ENCODE data around the gene PLA2G2F. TPM values are rescaled to one million over a fixed set of nuclear protein-coding genes. Genes with fewer than 3 reads are reported as not detected.

PLA2G2F gene
- total and polyA plus RNA-seq, 2 experiments from 2014 or later = not detected

DNA sequence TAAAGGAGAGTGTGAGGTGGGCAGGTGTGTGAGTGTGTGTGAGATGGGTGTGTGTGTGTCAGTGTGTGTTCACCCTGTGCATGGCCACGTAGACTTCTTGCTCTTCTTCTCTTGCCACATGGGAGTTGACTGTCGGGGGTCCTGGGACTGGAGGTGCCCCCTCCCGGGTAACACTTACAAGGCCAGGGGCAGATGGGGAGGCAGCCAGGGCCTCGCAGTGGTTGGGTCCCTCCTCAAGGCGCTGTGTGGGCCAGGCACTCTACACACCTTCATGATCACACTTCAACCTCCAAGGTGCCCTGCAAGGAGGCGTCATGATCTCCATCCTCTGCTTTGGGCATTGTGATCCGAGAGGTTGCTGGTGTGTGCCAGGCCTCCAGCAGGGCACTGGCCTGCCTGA is 2.3 kb downstream of the PLA2G2F start (continued):
- TF ChIP-seq, protein P1, sequence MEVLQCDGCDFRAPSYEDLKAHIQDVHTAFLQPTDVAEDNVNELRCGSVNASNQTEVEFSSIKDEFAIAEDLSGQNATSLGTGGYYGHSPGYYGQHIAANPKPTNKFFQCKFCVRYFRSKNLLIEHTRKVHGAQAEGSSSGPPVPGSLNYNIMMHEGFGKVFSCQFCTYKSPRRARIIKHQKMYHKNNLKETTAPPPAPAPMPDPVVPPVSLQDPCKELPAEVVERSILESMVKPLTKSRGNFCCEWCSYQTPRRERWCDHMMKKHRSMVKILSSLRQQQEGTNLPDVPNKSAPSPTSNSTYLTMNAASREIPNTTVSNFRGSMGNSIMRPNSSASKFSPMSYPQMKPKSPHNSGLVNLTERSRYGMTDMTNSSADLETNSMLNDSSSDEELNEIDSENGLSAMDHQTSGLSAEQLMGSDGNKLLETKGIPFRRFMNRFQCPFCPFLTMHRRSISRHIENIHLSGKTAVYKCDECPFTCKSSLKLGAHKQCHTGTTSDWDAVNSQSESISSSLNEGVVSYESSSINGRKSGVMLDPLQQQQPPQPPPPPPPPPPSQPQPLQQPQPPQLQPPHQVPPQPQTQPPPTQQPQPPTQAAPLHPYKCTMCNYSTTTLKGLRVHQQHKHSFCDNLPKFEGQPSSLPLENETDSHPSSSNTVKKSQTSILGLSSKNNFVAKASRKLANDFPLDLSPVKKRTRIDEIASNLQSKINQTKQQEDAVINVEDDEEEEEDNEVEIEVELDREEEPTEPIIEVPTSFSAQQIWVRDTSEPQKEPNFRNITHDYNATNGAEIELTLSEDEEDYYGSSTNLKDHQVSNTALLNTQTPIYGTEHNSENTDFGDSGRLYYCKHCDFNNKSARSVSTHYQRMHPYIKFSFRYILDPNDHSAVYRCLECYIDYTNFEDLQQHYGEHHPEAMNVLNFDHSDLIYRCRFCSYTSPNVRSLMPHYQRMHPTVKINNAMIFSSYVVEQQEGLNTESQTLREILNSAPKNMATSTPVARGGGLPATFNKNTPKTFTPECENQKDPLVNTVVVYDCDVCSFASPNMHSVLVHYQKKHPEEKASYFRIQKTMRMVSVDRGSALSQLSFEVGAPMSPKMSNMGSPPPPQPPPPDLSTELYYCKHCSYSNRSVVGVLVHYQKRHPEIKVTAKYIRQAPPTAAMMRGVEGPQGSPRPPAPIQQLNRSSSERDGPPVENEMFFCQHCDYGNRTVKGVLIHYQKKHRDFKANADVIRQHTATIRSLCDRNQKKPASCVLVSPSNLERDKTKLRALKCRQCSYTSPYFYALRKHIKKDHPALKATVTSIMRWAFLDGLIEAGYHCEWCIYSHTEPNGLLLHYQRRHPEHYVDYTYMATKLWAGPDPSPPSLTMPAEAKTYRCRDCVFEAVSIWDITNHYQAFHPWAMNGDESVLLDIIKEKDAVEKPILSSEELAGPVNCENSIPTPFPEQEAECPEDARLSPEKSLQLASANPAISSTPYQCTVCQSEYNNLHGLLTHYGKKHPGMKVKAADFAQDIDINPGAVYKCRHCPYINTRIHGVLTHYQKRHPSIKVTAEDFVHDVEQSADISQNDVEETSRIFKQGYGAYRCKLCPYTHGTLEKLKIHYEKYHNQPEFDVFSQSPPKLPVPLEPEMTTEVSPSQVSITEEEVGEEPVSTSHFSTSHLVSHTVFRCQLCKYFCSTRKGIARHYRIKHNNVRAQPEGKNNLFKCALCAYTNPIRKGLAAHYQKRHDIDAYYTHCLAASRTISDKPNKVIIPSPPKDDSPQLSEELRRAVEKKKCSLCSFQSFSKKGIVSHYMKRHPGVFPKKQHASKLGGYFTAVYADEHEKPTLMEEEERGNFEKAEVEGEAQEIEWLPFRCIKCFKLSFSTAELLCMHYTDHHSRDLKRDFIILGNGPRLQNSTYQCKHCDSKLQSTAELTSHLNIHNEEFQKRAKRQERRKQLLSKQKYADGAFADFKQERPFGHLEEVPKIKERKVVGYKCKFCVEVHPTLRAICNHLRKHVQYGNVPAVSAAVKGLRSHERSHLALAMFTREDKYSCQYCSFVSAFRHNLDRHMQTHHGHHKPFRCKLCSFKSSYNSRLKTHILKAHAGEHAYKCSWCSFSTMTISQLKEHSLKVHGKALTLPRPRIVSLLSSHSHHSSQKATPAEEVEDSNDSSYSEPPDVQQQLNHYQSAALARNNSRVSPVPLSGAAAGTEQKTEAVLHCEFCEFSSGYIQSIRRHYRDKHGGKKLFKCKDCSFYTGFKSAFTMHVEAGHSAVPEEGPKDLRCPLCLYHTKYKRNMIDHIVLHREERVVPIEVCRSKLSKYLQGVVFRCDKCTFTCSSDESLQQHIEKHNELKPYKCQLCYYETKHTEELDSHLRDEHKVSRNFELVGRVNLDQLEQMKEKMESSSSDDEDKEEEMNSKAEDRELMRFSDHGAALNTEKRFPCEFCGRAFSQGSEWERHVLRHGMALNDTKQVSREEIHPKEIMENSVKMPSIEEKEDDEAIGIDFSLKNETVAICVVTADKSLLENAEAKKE (CRISPR knock-in tag; IDR thresholded peaks at IDR 0.05) = no peak
- TF ChIP-seq CREB1 (CRISPR knock-in tag; IDR thresholded peaks at IDR 0.05; ENCODE audit: low read depth) (no peak), ZNF114 (CRISPR knock-in tag; IDR thresholded peaks at IDR 0.05) (no peak)

DNA sequence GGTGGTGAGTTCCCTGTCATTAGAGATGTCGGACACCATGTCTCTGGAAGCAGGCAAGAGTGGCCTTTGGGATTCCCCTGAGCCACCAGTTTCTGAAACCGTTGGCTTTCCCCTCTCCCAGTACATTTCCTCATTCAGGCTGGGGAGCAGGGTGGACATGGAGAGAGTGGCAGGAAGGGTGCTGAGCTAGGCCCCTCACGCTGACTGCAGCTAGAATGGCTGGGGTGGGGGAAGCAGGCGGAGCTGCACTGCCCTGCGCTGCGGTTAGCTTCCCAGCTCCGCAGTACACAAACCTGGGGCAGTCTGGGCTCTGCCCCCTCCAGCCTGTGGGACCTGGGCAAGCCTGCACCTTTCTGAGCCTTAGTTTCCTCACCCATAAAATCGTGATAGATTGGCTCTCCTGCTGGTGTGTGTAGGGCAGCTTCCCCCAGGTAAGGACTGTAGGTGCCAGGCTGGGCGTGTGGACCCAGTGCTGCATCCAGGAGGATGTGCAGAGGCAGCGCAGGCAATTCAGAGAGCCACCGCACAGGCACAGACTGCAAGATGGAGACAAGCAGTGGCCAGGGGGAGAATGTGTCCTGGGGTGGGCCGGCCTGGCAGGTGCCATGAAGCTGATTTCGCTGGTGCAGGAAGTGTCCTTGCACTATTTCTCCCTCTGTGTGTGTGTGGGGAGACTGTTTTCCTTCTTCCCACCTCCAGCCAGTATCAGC is 3.0 kb downstream of the PLA2G2F start:
- no peaks in the 10 kb centered on the region for H4K20me1 ChIP-seq (replicated peaks; ENCODE audit: insufficient read depth)
- no peaks in the 10 kb centered on the region for H3K9me2 ChIP-seq (ENCODE audit: insufficient read depth)
- no peaks in the 10 kb centered on the region for H3K4me1 ChIP-seq (ENCODE audit: insufficient read depth)
- no peak overlapping the region for H3K4me3 Mint-ChIP-seq
- no peak overlapping the region for H3K27ac ChIP-seq (ENCODE audit: low read depth)
- no peak for DNase-seq (ENCODE audit: low spot score)
- H3K36me3 Mint-ChIP-seq (ENCODE audit: low read depth) = peaks cover 4% of the 10 kb centered on the region; the same call in 1 of the 3 replicates
- peak overlapping the region; percentile 43; the same call in 1 of the 2 replicates for H2AFZ ChIP-seq
- peaks cover 7% of the 10 kb centered on the region; the same call in 2 of the 3 replicates for H3K9me3 Mint-ChIP-seq
- no peaks in the 10 kb centered on the region for H3F3A ChIP-seq (replicated peaks; ENCODE audit: low read depth)
- no peak overlapping the region for H3K27ac Mint-ChIP-seq
- H3K4me2 ChIP-seq = no peak overlapping the region
- no peak overlapping the region for H3K4me3 ChIP-seq
- no peaks in the 10 kb centered on the region for H3K79me2 ChIP-seq (replicated peaks; ENCODE audit: insufficient read depth)
- no peaks in the 10 kb centered on the region for H3K4me1 Mint-ChIP-seq
- no peaks in the 10 kb centered on the region for H3K36me3 ChIP-seq (ENCODE audit: insufficient read depth)
- peaks cover 3% of the 10 kb centered on the region for H3K27me3 Mint-ChIP-seq (ENCODE audit: insufficient read depth, low read depth, poor library complexity)
- peak; percentile 50 for ATAC-seq
- H3K27me3 ChIP-seq (ENCODE audit: insufficient read depth) = no peaks in the 10 kb centered on the region
- TF ChIP-seq ZNF331 (CRISPR knock-in tag; IDR thresholded peaks at IDR 0.05; ENCODE audit: low read depth) (no peak), STAT1 (IDR thresholded peaks at IDR 0.05; ENCODE audit: unreplicated experiment) (no peak)
- TF ChIP-seq, protein P2, sequence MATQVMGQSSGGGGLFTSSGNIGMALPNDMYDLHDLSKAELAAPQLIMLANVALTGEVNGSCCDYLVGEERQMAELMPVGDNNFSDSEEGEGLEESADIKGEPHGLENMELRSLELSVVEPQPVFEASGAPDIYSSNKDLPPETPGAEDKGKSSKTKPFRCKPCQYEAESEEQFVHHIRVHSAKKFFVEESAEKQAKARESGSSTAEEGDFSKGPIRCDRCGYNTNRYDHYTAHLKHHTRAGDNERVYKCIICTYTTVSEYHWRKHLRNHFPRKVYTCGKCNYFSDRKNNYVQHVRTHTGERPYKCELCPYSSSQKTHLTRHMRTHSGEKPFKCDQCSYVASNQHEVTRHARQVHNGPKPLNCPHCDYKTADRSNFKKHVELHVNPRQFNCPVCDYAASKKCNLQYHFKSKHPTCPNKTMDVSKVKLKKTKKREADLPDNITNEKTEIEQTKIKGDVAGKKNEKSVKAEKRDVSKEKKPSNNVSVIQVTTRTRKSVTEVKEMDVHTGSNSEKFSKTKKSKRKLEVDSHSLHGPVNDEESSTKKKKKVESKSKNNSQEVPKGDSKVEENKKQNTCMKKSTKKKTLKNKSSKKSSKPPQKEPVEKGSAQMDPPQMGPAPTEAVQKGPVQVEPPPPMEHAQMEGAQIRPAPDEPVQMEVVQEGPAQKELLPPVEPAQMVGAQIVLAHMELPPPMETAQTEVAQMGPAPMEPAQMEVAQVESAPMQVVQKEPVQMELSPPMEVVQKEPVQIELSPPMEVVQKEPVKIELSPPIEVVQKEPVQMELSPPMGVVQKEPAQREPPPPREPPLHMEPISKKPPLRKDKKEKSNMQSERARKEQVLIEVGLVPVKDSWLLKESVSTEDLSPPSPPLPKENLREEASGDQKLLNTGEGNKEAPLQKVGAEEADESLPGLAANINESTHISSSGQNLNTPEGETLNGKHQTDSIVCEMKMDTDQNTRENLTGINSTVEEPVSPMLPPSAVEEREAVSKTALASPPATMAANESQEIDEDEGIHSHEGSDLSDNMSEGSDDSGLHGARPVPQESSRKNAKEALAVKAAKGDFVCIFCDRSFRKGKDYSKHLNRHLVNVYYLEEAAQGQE (IDR thresholded peaks at IDR 0.05; ENCODE audit: unreplicated experiment) = no peak
